RWPE2 (cell line): ENCODE measurements around the gene TBCK.

ENCODE experiments used
- ATAC-seq: fragments of 200-7000 bp; cut with Tn5 transposase; 3 replicates; pipeline ENCODE4 v1.9.1; 2021; ENCODE audit warnings: low read depth
- DNase-seq: peaks from one replicate; pipeline ENCODE4 v3.0.0-alpha.2; 2020; ENCODE audit warnings: low spot score
- H3K27ac ChIP-seq: fragments of 450-650 bp; 2 replicates; pipeline ENCODE4 v1.5.1; 2017; ENCODE audit warnings: mild to moderate bottlenecking; ENCODE audit not compliant: poor library complexity, severe bottlenecking
- H3K27me3 ChIP-seq: fragments of 250-450 bp; sonication (Bioruptor Pico); 2 replicates; pipeline ENCODE4 v1.5.1; 2021; ENCODE audit warnings: mild to moderate bottlenecking, moderate library complexity; ENCODE audit not compliant: insufficient read depth, poor library complexity, severe bottlenecking
- H3K36me3 ChIP-seq: fragments of 250-450 bp; sonication (Bioruptor Pico); 2 replicates; pipeline ENCODE4 v1.5.1; 2020; ENCODE audit warnings: low read depth, mild to moderate bottlenecking, moderate library complexity
- H3K4me1 ChIP-seq: fragments of 250-450 bp; sonication (Bioruptor Pico); 2 replicates; pipeline ENCODE4 v1.5.1; 2021; ENCODE audit warnings: mild to moderate bottlenecking, moderate library complexity; ENCODE audit not compliant: insufficient read depth, poor library complexity, severe bottlenecking
- H3K4me3 ChIP-seq: fragments of 250-450 bp; sonication (Bioruptor Pico); 2 replicates; pipeline ENCODE4 v1.5.1; 2021; ENCODE audit warnings: mild to moderate bottlenecking, moderate library complexity; ENCODE audit not compliant: severe bottlenecking
- H3K9me3 ChIP-seq: fragments of 250-450 bp; sonication (Bioruptor Pico); 2 replicates; pipeline ENCODE4 v1.5.1; 2021; ENCODE audit warnings: mild to moderate bottlenecking, moderate library complexity; ENCODE audit not compliant: severe bottlenecking
- TF ChIP-seq, protein P1 (sequence below): fragments of 450-650 bp; IDR thresholded peaks from one replicate; pipeline ENCODE4 v1.5.1; 2017; ENCODE audit warnings: mild to moderate bottlenecking, moderate library complexity; ENCODE audit not compliant: poor library complexity, severe bottlenecking

The TBCK gene

GRCh38 chr4:106291678-106292077 is 24.3 kb downstream of the TBCK start:
- Histone ChIP-seq H3K9me3 (no peaks in the 10 kb centered on the region), H3K4me1 (peaks cover 4% of the 10 kb centered on the region), H3K27me3 (no peaks in the 10 kb centered on the region), H3K36me3 (peaks cover 24% of the 10 kb centered on the region), H3K27ac (no peak overlapping the region), H3K4me3 (no peak overlapping the region)
- ATAC-seq: no peak
- TF ChIP-seq, protein P1, sequence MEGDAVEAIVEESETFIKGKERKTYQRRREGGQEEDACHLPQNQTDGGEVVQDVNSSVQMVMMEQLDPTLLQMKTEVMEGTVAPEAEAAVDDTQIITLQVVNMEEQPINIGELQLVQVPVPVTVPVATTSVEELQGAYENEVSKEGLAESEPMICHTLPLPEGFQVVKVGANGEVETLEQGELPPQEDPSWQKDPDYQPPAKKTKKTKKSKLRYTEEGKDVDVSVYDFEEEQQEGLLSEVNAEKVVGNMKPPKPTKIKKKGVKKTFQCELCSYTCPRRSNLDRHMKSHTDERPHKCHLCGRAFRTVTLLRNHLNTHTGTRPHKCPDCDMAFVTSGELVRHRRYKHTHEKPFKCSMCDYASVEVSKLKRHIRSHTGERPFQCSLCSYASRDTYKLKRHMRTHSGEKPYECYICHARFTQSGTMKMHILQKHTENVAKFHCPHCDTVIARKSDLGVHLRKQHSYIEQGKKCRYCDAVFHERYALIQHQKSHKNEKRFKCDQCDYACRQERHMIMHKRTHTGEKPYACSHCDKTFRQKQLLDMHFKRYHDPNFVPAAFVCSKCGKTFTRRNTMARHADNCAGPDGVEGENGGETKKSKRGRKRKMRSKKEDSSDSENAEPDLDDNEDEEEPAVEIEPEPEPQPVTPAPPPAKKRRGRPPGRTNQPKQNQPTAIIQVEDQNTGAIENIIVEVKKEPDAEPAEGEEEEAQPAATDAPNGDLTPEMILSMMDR: no peak
- DNase-seq: no peak

DNA sequence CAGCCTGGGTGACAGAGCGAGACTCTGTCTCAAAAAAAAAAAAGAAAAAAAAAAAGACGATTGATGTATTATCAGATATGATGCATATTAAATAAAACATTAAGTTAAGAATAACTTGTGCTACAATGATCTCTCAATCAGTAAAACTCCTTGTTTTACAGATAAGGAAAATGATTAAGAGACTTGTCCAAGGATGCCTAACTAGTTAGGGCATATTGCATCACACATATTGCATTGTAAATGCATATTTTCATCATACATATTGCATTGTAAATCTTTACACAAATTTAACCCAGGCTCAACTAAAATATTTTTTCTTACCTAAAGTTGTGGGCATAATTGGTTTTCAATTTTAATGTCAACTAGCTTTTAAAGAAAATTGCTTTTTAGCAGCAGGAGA is 26.3 kb downstream of the TBCK start:
- TF ChIP-seq, protein P1: no peak
- no peak overlapping the region for H3K27ac ChIP-seq
- H3K36me3 ChIP-seq: peaks cover 11% of the 10 kb centered on the region
- H3K4me3 ChIP-seq: no peak overlapping the region
- no peaks in the 10 kb centered on the region for H3K27me3 ChIP-seq
- no peaks in the 10 kb centered on the region for H3K9me3 ChIP-seq
- ATAC-seq (no peak), DNase-seq (no peak)
- H3K4me1 ChIP-seq: peaks cover 4% of the 10 kb centered on the region

DNA sequence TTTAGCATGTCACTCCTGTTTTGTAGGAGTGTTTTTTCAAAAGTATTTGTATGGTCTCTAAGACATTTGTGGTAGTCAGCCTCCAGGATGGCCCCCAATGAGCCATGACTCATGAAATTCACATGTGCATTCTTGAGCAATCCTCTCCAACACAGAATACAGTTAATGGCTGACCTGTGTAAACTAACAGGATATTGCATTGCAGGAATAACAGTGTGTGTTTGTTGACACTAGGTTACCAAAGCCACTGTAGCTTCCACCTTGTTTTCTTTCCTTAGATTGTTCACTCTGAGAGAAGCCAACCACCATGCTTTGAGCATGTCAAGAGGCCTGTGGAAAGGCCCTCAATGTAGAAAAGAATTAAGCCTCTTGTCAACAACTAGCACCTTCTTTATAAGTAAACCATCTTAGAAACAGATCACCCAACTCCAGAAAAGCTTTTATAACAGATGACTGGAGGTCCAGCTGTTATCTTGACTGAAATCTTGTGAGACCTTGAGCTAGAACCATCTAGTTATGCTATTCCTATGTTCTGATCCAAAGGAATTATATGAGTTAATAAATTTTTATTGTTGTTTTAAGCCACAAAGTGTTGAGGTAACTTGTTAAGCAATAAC is 28.5 kb downstream of the TBCK start:
- TF ChIP-seq, protein P1: no peak
- Histone ChIP-seq H3K4me1 (peaks cover 4% of the 10 kb centered on the region), H3K27ac (no peak overlapping the region), H3K27me3 (no peaks in the 10 kb centered on the region), H3K4me3 (no peak overlapping the region), H3K9me3 (no peaks in the 10 kb centered on the region), H3K36me3 (0 out of 2 replicates have a peak, but pooled peaks cover 3% of the 10 kb centered on the region)
- DNase-seq (no peak), ATAC-seq (peak; percentile 83)

GRCh38 chr4:106286611-106287010 is 29.4 kb downstream of the TBCK start:
- ATAC-seq: no peak
- Histone ChIP-seq H3K4me1 (peaks cover 4% of the 10 kb centered on the region), H3K27ac (no peak overlapping the region), H3K27me3 (no peaks in the 10 kb centered on the region), H3K9me3 (no peaks in the 10 kb centered on the region), H3K36me3 (0 out of 2 replicates have a peak, but pooled peaks cover 3% of the 10 kb centered on the region), H3K4me3 (no peak overlapping the region)
- TF ChIP-seq, protein P1: no peak
- no peak for DNase-seq

DNA sequence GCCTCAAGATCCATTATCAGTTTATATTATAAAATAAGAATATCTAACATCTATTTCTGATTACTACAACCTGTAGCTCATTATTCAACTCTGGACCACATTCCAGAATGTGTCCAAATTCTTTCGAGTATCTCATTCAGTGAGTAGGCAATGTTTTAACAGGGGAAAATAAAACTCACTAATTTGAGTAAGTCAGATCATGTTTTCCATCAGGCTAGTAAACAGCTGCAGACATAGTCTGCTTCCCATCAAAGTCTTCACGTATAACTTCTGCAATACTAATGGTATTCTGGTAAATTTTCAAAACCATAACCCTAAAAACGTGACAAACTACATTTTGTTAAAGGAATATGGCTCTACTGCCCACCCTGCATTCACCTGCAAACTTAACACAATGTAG is 31.8 kb downstream of the TBCK start:
- H3K27me3 ChIP-seq: no peaks in the 10 kb centered on the region
- H3K36me3 ChIP-seq: peaks cover 3% of the 10 kb centered on the region; the same call in 1 of the 2 replicates
- H3K4me1 ChIP-seq: peaks cover 4% of the 10 kb centered on the region
- no peaks in the 10 kb centered on the region for H3K9me3 ChIP-seq
- H3K4me3 ChIP-seq: no peak overlapping the region
- ATAC-seq (no peak), DNase-seq (no peak)
- H3K27ac ChIP-seq: no peak overlapping the region
- TF ChIP-seq, protein P1: no peak
